Measurements from ENCODE around the gene ELF3. TPM values are rescaled to one million over a fixed set of nuclear protein-coding genes. Genes with fewer than 3 reads are reported as not detected.
A peak's percentile ranks its signal among the peaks of the same experiment; 100 is the strongest.

Gene ELF3
- total RNA-seq, 4 donors from 2014 or later = 10.8 to 39.9 (median 26.7) TPM

- no peak for TF ChIP-seq CTCF (IDR thresholded peaks at IDR 0.05)
- Histone ChIP-seq H3K4me3 (no peak overlapping the region), H3K27me3 (no peaks in the 10 kb centered on the region), H3K36me3 (peaks cover 49% of the 10 kb centered on the region), H3K9me3 (no peaks in the 10 kb centered on the region), H3K27ac (no peak overlapping the region), H3K4me1 (no peaks in the 10 kb centered on the region)
- 53% methylated on average over 9 of the region's 9 CpGs for whole genome bisulfite sequencing
- DNase-seq (ENCODE audit: low spot score in 2 of 2) = no peak
Measured at GRCh38 chr1:201970334-201971159, 39.8 kb upstream of the ELF3 start.

- peak in 1 of 2 donors; percentile 83 for DNase-seq (ENCODE audit: low spot score in 2 of 2)
- Histone ChIP-seq H3K9me3 (no peaks in the 10 kb centered on the region), H3K4me3 (peak overlapping the region; percentile 94), H3K4me1 (peaks cover 34% of the 10 kb centered on the region), H3K36me3 (no peaks in the 10 kb centered on the region), H3K27me3 (no peaks in the 10 kb centered on the region), H3K27ac (peak overlapping the region; percentile 92)
- 19% methylated on average over 10 of the region's 31 CpGs for WGBS
- TF ChIP-seq POLR2A (IDR thresholded peaks at IDR 0.05) (no peak), EP300 (IDR thresholded peaks at IDR 0.05) (no peak), CTCF (IDR thresholded peaks at IDR 0.05) (no peak), POLR2AphosphoS5 (IDR thresholded peaks at IDR 0.05) (no peak)
Measured at GRCh38 chr1:201982082-201982622, 28.2 kb upstream of the ELF3 start.

GRCh38 chr1:201982623-201983379 is 27.6 kb upstream of the ELF3 start, which contains the start of gene RNPEP:
Gene RNPEP, plus strand, starts transcription at chr1:201982648. Its CDS starts 19 bp downstream, at chr1:201982667.
- no peaks in the 10 kb centered on the region for H3K27me3 ChIP-seq
- no peaks in the 10 kb centered on the region for H3K9me3 ChIP-seq
- no peaks in the 10 kb centered on the region for H3K36me3 ChIP-seq
- peak in 1 of 2 donors; percentile 50 for TF ChIP-seq POLR2A (IDR thresholded peaks at IDR 0.05)
- peak in 1 of 2 donors; percentile 4 for TF ChIP-seq CTCF (IDR thresholded peaks at IDR 0.05)
- TF ChIP-seq EP300 (IDR thresholded peaks at IDR 0.05) = no peak
- peak in 1 of 3 donors; percentile 50 for TF ChIP-seq POLR2AphosphoS5 (IDR thresholded peaks at IDR 0.05)
- H3K4me1 ChIP-seq = peaks cover 41% of the 10 kb centered on the region
- WGBS = 0% methylated on average over 9 of the region's 80 CpGs
- DNase-seq (ENCODE audit: low spot score in 2 of 2) = peak; percentile 88 to 90
- H3K27ac ChIP-seq = peak within 1 kb of the TSS; percentile 92
- peak within 1 kb of the TSS; percentile 94 for H3K4me3 ChIP-seq

- no peak for DNase-seq (ENCODE audit: low spot score in 2 of 2)
- TF ChIP-seq POLR2A (IDR thresholded peaks at IDR 0.05) (no peak), POLR2AphosphoS5 (IDR thresholded peaks at IDR 0.05) (no peak), EP300 (IDR thresholded peaks at IDR 0.05) (no peak), CTCF (IDR thresholded peaks at IDR 0.05) (no peak)
- 5% methylated on average over 11 of the region's 11 CpGs for WGBS
- H3K36me3 ChIP-seq = no peaks in the 10 kb centered on the region
- H3K27me3 ChIP-seq = no peaks in the 10 kb centered on the region
- H3K4me3 ChIP-seq = peak overlapping the region; percentile 94
- H3K27ac ChIP-seq = peak overlapping the region; percentile 92
- H3K9me3 ChIP-seq = no peaks in the 10 kb centered on the region
- H3K4me1 ChIP-seq = peaks cover 44% of the 10 kb centered on the region
Measured at GRCh38 chr1:201983380-201983805, 27.0 kb upstream of the ELF3 start.

- no peak for DNase-seq (ENCODE audit: low spot score in 2 of 2)
- TF ChIP-seq POLR2A (IDR thresholded peaks at IDR 0.05) = no peak
- no peak for TF ChIP-seq EP300 (IDR thresholded peaks at IDR 0.05)
- TF ChIP-seq POLR2AphosphoS5 (IDR thresholded peaks at IDR 0.05) = no peak
- no peak for TF ChIP-seq CTCF (IDR thresholded peaks at IDR 0.05)
- Histone ChIP-seq H3K27ac (no peak overlapping the region), H3K36me3 (peaks cover 7% of the 10 kb centered on the region), H3K4me1 (peaks cover 44% of the 10 kb centered on the region), H3K9me3 (no peaks in the 10 kb centered on the region), H3K4me3 (no peak overlapping the region), H3K27me3 (no peaks in the 10 kb centered on the region)
- WGBS = 94% methylated on average over 3 of the region's 3 CpGs
Measured at GRCh38 chr1:201984446-201984845, 25.9 kb upstream of the ELF3 start.
